HG03108 (cell line): ENCODE results near the gene TLR8.
"Not testable (repeated sequence)": the region's sequence is repeated elsewhere in the genome, so short reads cannot be mapped to it uniquely, and the experiment has no call there.

Experiments
- ATAC-seq: cut with Tn5 transposase; IDR thresholded peaks from one replicate; pipeline ENCODE4 v1.9.1; 2021; ENCODE audit warnings: moderate library complexity; ENCODE audit not compliant: unreplicated experiment

The TLR8 gene

DNA sequence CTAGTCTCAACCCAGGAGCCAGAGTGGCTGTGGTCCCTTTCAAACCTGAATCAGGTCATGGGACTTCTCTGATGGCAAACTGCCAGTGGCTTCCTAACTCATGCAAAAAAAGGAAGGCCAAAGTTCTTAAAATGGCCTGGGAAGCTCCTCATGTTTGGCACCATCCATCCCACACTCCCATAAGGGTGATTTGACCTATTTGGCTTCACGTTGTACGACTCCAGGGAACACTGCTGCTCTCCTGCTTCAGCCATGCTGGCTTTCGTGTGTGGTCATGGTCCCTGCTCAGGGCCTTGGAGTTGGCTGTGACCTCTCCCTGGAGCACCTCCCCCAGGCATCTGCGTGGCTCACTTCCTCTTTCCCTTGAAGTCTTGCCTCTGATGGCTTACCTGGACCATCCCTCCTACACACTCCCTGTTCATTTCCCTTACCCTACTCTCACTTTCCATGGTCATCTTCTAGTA lies 55.7 kb downstream of the TLR8 start:
- peak; percentile 49 for ATAC-seq

DNA sequence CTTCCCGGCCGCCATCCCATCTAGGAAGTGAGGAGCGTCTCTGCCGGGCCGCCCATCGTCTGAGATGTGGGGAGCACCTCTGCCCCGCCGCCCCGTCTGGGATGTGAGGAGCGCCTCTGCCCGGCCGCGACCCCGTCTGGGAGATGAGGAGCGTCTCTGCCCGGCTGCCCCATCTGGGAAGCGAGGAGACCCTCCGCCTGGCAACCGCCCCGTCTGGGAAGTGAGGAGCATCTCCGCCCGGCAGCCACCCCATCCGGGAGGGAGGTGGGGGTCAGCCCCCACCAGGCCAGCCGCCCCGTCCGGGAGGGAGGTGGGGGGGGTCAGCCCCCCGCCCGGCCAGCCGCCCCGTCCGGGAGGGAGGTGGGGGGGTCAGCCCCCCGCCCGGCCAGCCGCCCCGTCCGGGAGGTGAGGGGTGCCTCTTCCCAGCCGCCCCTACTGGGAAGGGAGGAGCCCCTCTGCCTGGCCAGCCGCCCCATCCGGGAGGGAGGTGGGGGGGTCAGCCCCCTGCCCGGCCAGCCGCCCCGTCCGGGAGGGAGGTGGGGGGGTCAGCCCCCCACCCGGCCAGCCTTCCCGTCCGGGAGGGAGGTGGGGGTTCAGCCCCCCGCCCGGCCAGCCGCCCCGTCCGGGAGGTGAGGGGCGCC lies 56.9 kb downstream of the TLR8 start:
- ATAC-seq, result not testable (repeated sequence)

DNA sequence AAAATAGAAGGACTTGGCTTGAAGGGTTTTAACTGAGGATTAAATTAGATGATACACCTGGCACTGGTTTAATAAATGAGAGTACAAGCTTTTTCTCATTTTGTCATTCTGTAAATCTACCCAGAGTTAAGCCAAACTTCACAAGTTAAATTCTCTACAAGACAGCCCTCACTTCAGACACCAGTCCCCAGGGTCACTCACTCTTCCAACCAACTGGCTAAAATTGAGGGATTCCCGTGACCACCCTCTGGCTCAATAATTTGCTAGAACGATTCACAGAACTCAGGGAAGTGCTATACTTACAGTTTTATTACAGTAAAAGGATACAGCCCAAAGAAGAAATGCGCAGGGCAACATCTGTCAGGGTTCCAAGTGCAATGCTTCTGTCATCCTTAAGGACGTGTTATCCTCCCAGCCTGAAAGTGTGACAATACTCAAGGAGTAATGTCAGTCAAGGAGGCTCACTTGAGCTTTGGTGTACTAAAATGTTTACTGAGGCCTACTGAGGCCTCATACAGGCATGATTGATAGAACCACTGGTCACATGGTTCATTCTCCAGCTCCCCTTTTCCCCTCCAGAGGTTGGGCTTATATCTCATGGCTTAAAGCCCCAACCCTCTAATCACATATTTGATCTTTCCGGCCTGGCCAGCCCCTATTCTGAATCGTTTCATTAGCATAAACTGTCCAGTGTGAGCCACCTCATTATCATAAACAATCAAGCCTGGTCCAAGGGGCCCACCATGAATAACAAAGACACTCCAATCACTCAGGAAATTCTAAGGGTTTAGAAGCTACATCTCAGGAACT lies 58.9 kb downstream of the TLR8 start:
- ATAC-seq, result no peak

DNA sequence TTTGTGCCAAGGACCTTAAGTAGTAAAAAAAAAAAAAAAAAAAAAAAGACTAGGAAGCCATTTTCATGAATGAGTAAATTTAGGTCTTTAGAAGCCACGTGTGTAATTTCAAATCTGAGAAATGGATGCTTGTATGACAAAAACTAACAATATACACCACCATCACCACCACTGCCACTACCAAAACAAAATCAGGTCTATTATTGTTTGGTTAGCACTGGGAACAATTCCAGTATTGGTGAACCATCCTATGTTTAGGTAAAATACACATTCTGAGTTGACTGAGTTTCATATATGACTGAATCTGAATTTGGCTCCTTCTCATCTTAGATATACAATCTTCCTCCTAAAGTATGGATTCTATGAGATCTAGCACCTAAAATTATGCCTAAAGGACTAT lies 59.7 kb downstream of the TLR8 start:
- no peak for ATAC-seq

DNA sequence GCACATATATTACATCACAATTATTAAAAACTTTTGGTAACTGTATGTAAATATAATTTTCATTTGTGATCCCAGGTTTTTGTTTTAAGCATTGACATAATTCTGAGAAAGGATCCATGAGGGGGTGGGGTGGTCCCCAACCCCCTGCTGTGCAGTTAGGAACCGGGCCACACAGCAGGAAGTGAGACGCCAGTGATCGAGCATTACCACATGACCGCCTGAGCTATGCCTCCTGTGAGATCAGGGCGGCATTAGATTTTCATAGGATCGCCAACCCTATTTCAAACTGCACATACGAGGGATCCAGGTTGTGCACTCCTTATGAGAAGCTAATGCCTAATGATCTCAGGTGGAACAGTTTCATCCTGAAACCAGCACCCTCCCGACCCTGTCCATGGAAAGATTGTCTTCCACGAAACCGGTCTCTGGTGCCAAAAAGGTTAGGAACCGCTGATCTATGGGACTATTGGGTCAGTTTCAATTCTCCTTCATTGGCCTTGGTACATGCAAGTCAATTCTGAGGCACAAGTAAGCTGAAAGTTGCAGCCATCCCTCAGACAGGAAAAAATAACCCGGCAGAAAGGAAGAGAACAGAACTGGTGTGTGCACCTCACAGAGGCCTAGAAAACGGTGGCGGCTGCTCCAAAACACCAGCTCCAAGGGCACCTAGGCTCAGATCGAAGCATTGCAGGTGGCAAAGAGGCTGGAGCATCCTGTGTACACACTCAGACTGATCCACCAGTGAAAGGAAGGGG lies 61.5 kb downstream of the TLR8 start:
- no peak for ATAC-seq

DNA sequence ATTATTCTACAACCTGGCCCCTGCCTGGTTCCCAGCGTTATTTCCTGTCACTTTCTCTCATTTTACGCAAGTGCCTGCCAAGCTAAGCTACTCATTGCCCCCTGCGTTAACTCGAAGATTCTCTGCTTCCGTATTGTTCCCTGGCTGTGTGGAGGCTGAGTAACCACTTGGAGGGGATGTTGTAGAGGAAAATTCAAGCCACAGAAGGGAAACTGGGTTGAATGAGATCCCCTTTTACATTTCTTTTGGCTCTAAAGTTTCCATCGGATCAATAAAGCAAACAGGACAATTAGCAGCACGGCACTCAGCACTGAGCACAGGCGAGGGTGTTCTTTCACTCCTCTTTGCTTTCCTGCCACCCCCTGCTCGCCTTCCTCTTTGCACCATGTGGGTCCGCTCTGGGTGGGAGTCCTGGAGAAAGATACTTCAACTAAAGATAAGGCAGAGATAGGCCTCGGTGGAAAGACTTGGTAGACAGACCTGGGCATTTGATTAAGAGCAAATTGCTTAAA lies 64.3 kb downstream of the TLR8 start:
- no peak for ATAC-seq

DNA sequence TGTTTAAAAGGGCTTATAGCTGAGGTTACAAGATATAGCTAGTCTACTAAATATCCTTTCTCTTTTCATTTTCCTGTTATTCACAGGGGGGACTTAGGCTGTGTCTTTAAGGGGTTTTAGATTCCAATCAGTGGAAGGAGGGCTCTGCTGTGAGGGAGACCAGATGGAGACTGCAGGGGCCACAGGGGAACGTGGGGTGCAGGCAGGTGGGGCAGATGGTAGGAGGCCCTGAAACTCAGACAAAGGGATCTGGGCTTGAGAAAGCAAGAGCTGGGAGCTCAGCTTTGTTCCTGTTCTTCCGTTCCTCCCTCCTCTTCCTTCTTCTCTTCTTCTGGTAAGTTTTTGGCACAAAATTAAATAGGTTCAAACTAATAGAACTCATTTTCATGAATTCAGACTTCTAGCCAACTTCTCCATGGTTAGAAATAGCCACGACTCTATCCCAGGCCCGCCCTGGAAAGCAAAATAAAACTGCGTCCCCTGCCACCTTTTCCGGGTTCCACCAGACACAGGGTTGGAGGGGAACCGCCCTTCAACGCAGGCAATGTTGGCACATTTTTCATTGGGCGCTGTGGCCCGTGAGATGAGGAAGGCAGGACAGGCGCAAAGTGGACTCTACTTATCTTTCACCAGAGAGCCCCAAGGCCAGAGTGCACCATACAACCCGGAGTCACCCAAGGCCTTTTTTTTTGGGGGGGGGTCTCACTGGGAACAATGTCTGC lies 65.0 kb downstream of the TLR8 start:
- ATAC-seq, result no peak

DNA sequence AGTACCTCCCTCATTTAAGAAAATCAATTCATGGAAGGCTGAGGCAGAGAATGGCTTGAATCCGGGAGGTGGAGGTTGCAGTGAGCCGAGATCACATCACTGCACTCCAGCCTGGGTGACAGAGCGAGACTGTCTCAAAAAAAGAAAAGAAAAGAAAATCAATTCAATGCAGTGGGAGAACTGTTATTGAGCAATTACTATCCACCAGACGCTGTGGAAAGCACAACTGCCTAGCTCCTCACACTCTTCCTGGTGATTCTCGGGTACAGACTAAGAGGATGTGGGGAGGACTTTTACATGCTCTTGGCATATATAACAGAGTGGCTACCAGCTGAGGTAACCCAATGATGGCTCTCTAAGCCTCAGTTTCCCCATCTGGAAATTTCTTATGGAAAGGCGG lies 65.8 kb downstream of the TLR8 start:
- no peak for ATAC-seq
